Measurements from ENCODE around the gene CD9. TPM values are rescaled to one million over a fixed set of nuclear protein-coding genes. Genes with fewer than 3 reads are reported as not detected.

Gene CD9
- total RNA-seq, 4 donors from 2014 or later = 26.7 to 50.6 (median 48.4) TPM

- Histone ChIP-seq H3K36me3 (no peaks in the 10 kb centered on the region), H3K27me3 (no peaks in the 10 kb centered on the region), H3K4me3 (no peak overlapping the region), H3K4me1 (peaks cover 30 to 44% of the 10 kb centered on the region in 2 donors), H3K27ac (no peak overlapping the region), H3K9me3 (no peaks in the 10 kb centered on the region)
- in situ Hi-C loops (cut with MboI; ENCODE audit: low sequenced_read_pairs in 4 of 4) = loop anchor here in 2 of 4 donors (5.0 to 25.0 kb wide), 3 partner anchors 79 to 289 kb away; no protein-coding TSS in a partner anchor
- ATAC-seq (no peak), DNase-seq (no peak)
- intact Hi-C loops (cut with DNase I; ENCODE audit: low total_unique reads) = loop anchor here (5.0 kb wide), 1 partner anchor 66 kb away; the partner anchor contains the start of gene TNFRSF1A
- TF ChIP-seq POLR2A (IDR thresholded peaks at IDR 0.05) = no peak
- TF ChIP-seq, protein P1, sequence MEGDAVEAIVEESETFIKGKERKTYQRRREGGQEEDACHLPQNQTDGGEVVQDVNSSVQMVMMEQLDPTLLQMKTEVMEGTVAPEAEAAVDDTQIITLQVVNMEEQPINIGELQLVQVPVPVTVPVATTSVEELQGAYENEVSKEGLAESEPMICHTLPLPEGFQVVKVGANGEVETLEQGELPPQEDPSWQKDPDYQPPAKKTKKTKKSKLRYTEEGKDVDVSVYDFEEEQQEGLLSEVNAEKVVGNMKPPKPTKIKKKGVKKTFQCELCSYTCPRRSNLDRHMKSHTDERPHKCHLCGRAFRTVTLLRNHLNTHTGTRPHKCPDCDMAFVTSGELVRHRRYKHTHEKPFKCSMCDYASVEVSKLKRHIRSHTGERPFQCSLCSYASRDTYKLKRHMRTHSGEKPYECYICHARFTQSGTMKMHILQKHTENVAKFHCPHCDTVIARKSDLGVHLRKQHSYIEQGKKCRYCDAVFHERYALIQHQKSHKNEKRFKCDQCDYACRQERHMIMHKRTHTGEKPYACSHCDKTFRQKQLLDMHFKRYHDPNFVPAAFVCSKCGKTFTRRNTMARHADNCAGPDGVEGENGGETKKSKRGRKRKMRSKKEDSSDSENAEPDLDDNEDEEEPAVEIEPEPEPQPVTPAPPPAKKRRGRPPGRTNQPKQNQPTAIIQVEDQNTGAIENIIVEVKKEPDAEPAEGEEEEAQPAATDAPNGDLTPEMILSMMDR (IDR thresholded peaks at IDR 0.05 in 4 of 5, conservative IDR thresholded peaks at IDR 0.05 in 1 of 5) = no peak
Observed at GRCh38 chr12:6275928-6276887, 76.0 kb downstream of the CD9 start.

- Histone ChIP-seq H3K36me3 (no peaks in the 10 kb centered on the region), H3K4me1 (peaks cover 30 to 44% of the 10 kb centered on the region in 2 donors), H3K4me3 (no peak overlapping the region), H3K27ac (peak overlapping the region; percentile 79 to 98 (median 90)), H3K9me3 (no peaks in the 10 kb centered on the region), H3K27me3 (no peaks in the 10 kb centered on the region)
- ATAC-seq = peak; percentile 16 to 51
- intact Hi-C loops (cut with DNase I; ENCODE audit: low total_unique reads) = loop anchor here (5.0 kb wide), 1 partner anchor 65 kb away; the partner anchor contains the start of gene TNFRSF1A
- in situ Hi-C loops (cut with MboI; ENCODE audit: low sequenced_read_pairs in 4 of 4) = loop anchor here in 2 of 4 donors (5.0 to 25.0 kb wide), 3 partner anchors 80 to 290 kb away; no protein-coding TSS in a partner anchor
- DNase-seq = no peak
- TF ChIP-seq, protein P1 (IDR thresholded peaks at IDR 0.05 in 4 of 5, conservative IDR thresholded peaks at IDR 0.05 in 1 of 5) = no peak
- no peak for TF ChIP-seq POLR2A (IDR thresholded peaks at IDR 0.05)
Observed at GRCh38 chr12:6276956-6277620, 76.9 kb downstream of the CD9 start.

DNA sequence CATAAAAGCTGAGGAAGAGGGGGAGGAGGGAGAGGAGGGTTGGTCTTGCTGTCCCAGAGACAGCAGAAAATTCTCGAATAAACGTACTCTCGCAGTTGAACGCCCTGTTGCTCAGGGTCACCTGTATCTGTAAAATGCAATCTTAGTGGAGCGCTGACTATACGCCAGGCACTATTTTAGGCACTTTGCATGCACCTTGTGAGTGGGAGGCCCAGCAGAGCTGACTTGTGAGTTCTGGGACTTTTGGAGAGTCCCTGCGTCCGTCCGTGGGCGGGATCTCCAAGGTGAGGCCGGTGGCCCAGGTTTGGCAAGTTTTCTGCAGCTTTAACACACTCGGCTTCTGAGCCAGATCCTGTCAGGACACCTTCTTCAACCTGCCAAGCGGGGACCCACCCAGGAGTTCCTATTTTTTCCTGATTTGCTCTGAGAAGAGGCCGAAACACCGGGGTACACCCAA lies 77.8 kb downstream of the CD9 start:
- in situ Hi-C loops (cut with MboI; ENCODE audit: low sequenced_read_pairs in 4 of 4) = loop anchor here in 2 of 4 donors (5.0 to 25.0 kb wide), 3 partner anchors 81 to 291 kb away; no protein-coding TSS in a partner anchor
- intact Hi-C loops (cut with DNase I; ENCODE audit: low total_unique reads) = loop anchor here (1.0 to 5.0 kb wide), 3 partner anchors 45 to 83 kb away; partner anchors contain the start of gene TNFRSF1A
- Histone ChIP-seq H3K27ac (peak overlapping the region; percentile 79 to 98 (median 90)), H3K27me3 (no peaks in the 10 kb centered on the region), H3K4me3 (peak overlapping the region; percentile 53 to 74 (median 54)), H3K4me1 (peaks cover 26 to 36% of the 10 kb centered on the region in 2 donors), H3K9me3 (no peaks in the 10 kb centered on the region), H3K36me3 (no peaks in the 10 kb centered on the region)
- peak; percentile 17 to 44 for ATAC-seq
- TF ChIP-seq, protein P1 (IDR thresholded peaks at IDR 0.05 in 4 of 5, conservative IDR thresholded peaks at IDR 0.05 in 1 of 5) = no peak
- TF ChIP-seq POLR2A (IDR thresholded peaks at IDR 0.05) = no peak
- DNase-seq = peak in 1 of 2 donors; percentile 48

GRCh38 chr12:6278439-6279255 lies 78.4 kb downstream of the CD9 start:
- in situ Hi-C loops (cut with MboI; ENCODE audit: low sequenced_read_pairs in 4 of 4) (loop anchor here in 2 of 4 donors (5.0 to 25.0 kb wide), 3 partner anchors 81 to 291 kb away; no protein-coding TSS in a partner anchor), intact Hi-C loops (cut with DNase I; ENCODE audit: low total_unique reads) (loop anchor here (1.0 to 5.0 kb wide), 3 partner anchors 45 to 83 kb away; partner anchors contain the start of gene TNFRSF1A)
- Histone ChIP-seq H3K36me3 (no peaks in the 10 kb centered on the region), H3K4me1 (peaks cover 19 to 30% of the 10 kb centered on the region in 2 donors), H3K27me3 (no peaks in the 10 kb centered on the region), H3K9me3 (no peaks in the 10 kb centered on the region), H3K4me3 (peak overlapping the region; percentile 53 to 74 (median 54)), H3K27ac (peak overlapping the region; percentile 79 to 98 (median 90))
- DNase-seq (peak; percentile 66 to 82), ATAC-seq (peak; percentile 81 to 89)
- TF ChIP-seq, protein P1 (IDR thresholded peaks at IDR 0.05 in 4 of 5, conservative IDR thresholded peaks at IDR 0.05 in 1 of 5) = peak in 4 of 5 experiments; percentile 73 to 100 (median 100)
- peak; percentile 64 to 67 for TF ChIP-seq POLR2A (IDR thresholded peaks at IDR 0.05)

Measured in gastrocnemius medialis (tissue), 4 donors.